IMR-90 (cell line): ENCODE measurements around the gene PAK5. TPM values are rescaled to one million over a fixed set of nuclear protein-coding genes. Genes with fewer than 3 reads are reported as not detected.

Source experiments
- ATAC-seq: fragments of 200-7000 bp; cut with Tn5 transposase; 2 replicates; pipeline ENCODE4 v1.9.1; 2020; ENCODE audit warnings: low read depth, mild to moderate bottlenecking, moderate library complexity
- BruUV-seq: library from RNA; stranded (reverse); fragments of 400-500 nt; replicated peaks from 2 replicates; lab custom pipeline; 2021; lab: Mats Ljungman, UMichigan
- CTCF ChIA-PET: fragments of 300-600 bp; formaldehyde crosslinking; extraction: SDS; loops from one replicate; lab custom pipeline; 2021; ENCODE audit warnings: antibody characterized with exemption; lab: Yijun Ruan, JAX
- POLR2A ChIA-PET: fragments of 300-600 bp; sonication (Branson Sonifier 250); formaldehyde crosslinking; loops from one replicate; lab custom pipeline; 2022; ENCODE audit warnings: antibody characterized with exemption; ENCODE audit not compliant: unreplicated experiment; lab: Charles Lee
- DNase-seq: peaks from one replicate; pipeline ENCODE4 v3.0.0; 2013
- H2AFZ ChIP-seq: replicated peaks from 2 replicates; pipeline ENCODE3; 2013; ENCODE audit warnings: low read length, mild to moderate bottlenecking; ENCODE audit not compliant: poor library complexity
- H2AK5ac ChIP-seq: 2 replicates; pipeline ENCODE4 v1.6.1; 2013; ENCODE audit warnings: low read depth, low read length, inconsistent platforms
- H2AK9ac ChIP-seq: replicated peaks from 2 replicates; pipeline ENCODE3; 2013; ENCODE audit warnings: mild to moderate bottlenecking, low read depth, low read length, moderate library complexity; ENCODE audit not compliant: poor library complexity
- H2BK120ac ChIP-seq: 2 replicates; pipeline ENCODE4 v1.6.1; 2013; ENCODE audit warnings: low read depth, low read length, inconsistent platforms
- H2BK15ac ChIP-seq: 3 replicates; pipeline ENCODE4 v1.6.1; 2013; ENCODE audit warnings: low read depth, low read length, inconsistent platforms
- H2BK20ac ChIP-seq: 2 replicates; pipeline ENCODE4 v1.6.1; 2013; ENCODE audit warnings: low read depth, mild to moderate bottlenecking, inconsistent platforms, low read length, moderate library complexity
- H2BK5ac ChIP-seq: 2 replicates; pipeline ENCODE4 v1.6.1; 2013; ENCODE audit warnings: mild to moderate bottlenecking, low read depth, low read length, inconsistent platforms; ENCODE audit not compliant: poor library complexity, severe bottlenecking
- H3K14ac ChIP-seq: replicated peaks from 2 replicates; pipeline ENCODE4 v1.6.1; 2013; ENCODE audit warnings: low read depth, low read length, inconsistent platforms
- H3K18ac ChIP-seq: 2 replicates; pipeline ENCODE4 v1.6.1; 2013; ENCODE audit warnings: low read depth, low read length, control low read depth
- H3K23ac ChIP-seq: 2 replicates; pipeline ENCODE4 v1.6.1; 2013; ENCODE audit warnings: low read depth, low read length, inconsistent platforms
- H3K27ac ChIP-seq: 2 replicates; pipeline ENCODE4 v1.5.1; 2013; ENCODE audit warnings: mild to moderate bottlenecking, control low read depth, low read length; ENCODE audit not compliant: insufficient read depth
- H3K27me3 ChIP-seq: 2 replicates; pipeline ENCODE4 v1.6.1; 2013; ENCODE audit warnings: low read length; ENCODE audit not compliant: control insufficient read depth, insufficient read depth
- H3K36me3 ChIP-seq: 2 replicates; pipeline ENCODE4 v1.6.1; 2013; ENCODE audit warnings: low read length, mixed read lengths; ENCODE audit not compliant: control insufficient read depth, insufficient read depth
- H3K4ac ChIP-seq: 2 replicates; pipeline ENCODE4 v1.6.1; 2013; ENCODE audit warnings: low read depth, low read length, inconsistent platforms
- H3K4me1 ChIP-seq: 2 replicates; pipeline ENCODE4 v1.6.1; 2013; ENCODE audit warnings: low read length, mixed read lengths; ENCODE audit not compliant: control insufficient read depth, insufficient read depth
- H3K4me2 ChIP-seq: 2 replicates; pipeline ENCODE4 v1.6.1; 2013; ENCODE audit warnings: low read depth, mild to moderate bottlenecking, control low read depth, low read length, moderate library complexity
- H3K4me3 ChIP-seq: 2 replicates; pipeline ENCODE4 v1.5.1; 2013; ENCODE audit warnings: low read depth, mild to moderate bottlenecking, control low read depth, low read length, moderate library complexity; ENCODE audit not compliant: insufficient read depth
- H3K56ac ChIP-seq: 2 replicates; pipeline ENCODE4 v1.6.1; 2013; ENCODE audit warnings: low read length, inconsistent platforms; ENCODE audit not compliant: insufficient read depth; ENCODE audit errors: extremely low read depth
- H3K79me1 ChIP-seq, 2 experiments: 2 replicates each; pipeline ENCODE4 v1.6.1; 2013; ENCODE audit warnings: low read length in 2 of 2, inconsistent platforms in 1 of 2, low read depth in 1 of 2
- H3K9ac ChIP-seq: 2 replicates; pipeline ENCODE4 v1.6.1; 2013; ENCODE audit warnings: low read depth, low read length, control low read depth
- H3K9me1 ChIP-seq: 2 replicates; pipeline ENCODE4 v1.6.1; 2013; ENCODE audit warnings: low read length, inconsistent platforms; ENCODE audit not compliant: insufficient read depth
- H3K9me3 ChIP-seq: 2 replicates; pipeline ENCODE4 v1.6.1; 2013; ENCODE audit warnings: low read length; ENCODE audit not compliant: control insufficient read depth, insufficient read depth
- H4K20me1 ChIP-seq: 2 replicates; pipeline ENCODE4 v1.6.1; 2013; ENCODE audit warnings: low read length, inconsistent platforms; ENCODE audit not compliant: insufficient read depth
- H4K5ac ChIP-seq: 2 replicates; pipeline ENCODE4 v1.6.1; 2013; ENCODE audit warnings: mild to moderate bottlenecking, low read depth, low read length, control low read depth
- H4K8ac ChIP-seq, 2 experiments: 2 replicates each; pipeline ENCODE4 v1.6.1; 2013; ENCODE audit warnings: low read depth in 2 of 2, low read length in 2 of 2, control low read depth in 1 of 2, inconsistent platforms in 1 of 2
- H4K91ac ChIP-seq: 2 replicates; pipeline ENCODE4 v1.6.1; 2013; ENCODE audit warnings: low read depth, low read length, inconsistent platforms; ENCODE audit not compliant: insufficient read depth
- BHLHE40 ChIP-seq: fragments of 150-350 bp; IDR thresholded peaks from 2 replicates; pipeline ENCODE4 v1.6.1; 2016; ENCODE audit warnings: mild to moderate bottlenecking, low read depth, low read length
- MAFK ChIP-seq: IDR thresholded peaks from 2 replicates; pipeline ENCODE4 v1.6.1; 2012; ENCODE audit warnings: low read depth, low read length, improper control_type of control experiment
- POLR2A ChIP-seq: IDR thresholded peaks from 2 replicates; pipeline ENCODE4 v1.6.1; 2012; ENCODE audit warnings: mild to moderate bottlenecking, low read depth, low read length
- RAD21 ChIP-seq: IDR thresholded peaks from 2 replicates; pipeline ENCODE4 v1.6.1; 2012; ENCODE audit warnings: low read length, improper control_type of control experiment
- SMC3 ChIP-seq: fragments of 150-350 bp; IDR thresholded peaks from 2 replicates; pipeline ENCODE4 v1.6.1; 2016; ENCODE audit warnings: low read depth, mild to moderate bottlenecking, antibody characterized with exemption, low read length, moderate library complexity
- USF2 ChIP-seq: fragments of 150-350 bp; IDR thresholded peaks from 2 replicates; pipeline ENCODE4 v1.6.1; 2017; ENCODE audit warnings: mild to moderate bottlenecking, antibody characterized with exemption, low read length, low read depth
- WGBS, 2 experiments: methylation state at CpG; one replicate each; pipeline versions ENCODE4 v1.1.5 to v1.1.7; 2013; ENCODE audit warnings: missing lambda C conversion rate in 2 of 2; ENCODE audit not compliant: insufficient read length in 1 of 2; ENCODE audit errors: extremely low coverage in 2 of 2; 5-methylcytosine and 5-hydroxymethylcytosine counted together
- dilution Hi-C: fragments of 300-500 bp; cut with HindIII; formaldehyde crosslinking; loops from one replicate; pipeline ENCODE4 v1.14.3; 2018; ENCODE audit warnings: low sequenced_read_pairs; ENCODE audit not compliant: unreplicated experiment
- in situ Hi-C: fragments of 300-500 bp; cut with MboI; formaldehyde crosslinking; loops from 3 replicates; pipeline ENCODE4 v1.14.3; 2019; ENCODE audit warnings: low sequenced_read_pairs, inconsistent platforms, mixed read lengths
- intact Hi-C: fragments of 100-400 bp; cut with micrococcal nuclease; formaldehyde crosslinking; loops from 2 replicates; pipeline ENCODE4 v1.10.0; 2022
- polyA plus RNA-seq, 3 experiments: library from polyadenylated mRNA; depleted of rRNA; stranded (reverse); fragments of >200 nt; gene quantifications; 2 replicates each; pipeline ENCODE4 v1.2.3, GENCODE V29; 2012; ENCODE audit warnings: low replicate concordance in 1 of 3
- total RNA-seq: library from RNA; depleted of rRNA; stranded (reverse); fragments of >200 nt; gene quantifications from 2 replicates; pipeline ENCODE4 v1.2.3, GENCODE V29; 2012

PAK5 gene
- total and polyA plus RNA-seq, 2 of the 4 experiments (the other 2 are of a cell fraction), result not detected

GRCh38 chr20:9852566-9852965 is 13.7 kb upstream of the PAK5 start:
- ATAC-seq (no peak), DNase-seq (no peak)
- no peak overlapping the region for H3K4me2 ChIP-seq
- H3K27me3 ChIP-seq, result no peaks in the 10 kb centered on the region
- dilution Hi-C loops (no loop called here), in situ Hi-C loops (no loop called here), intact Hi-C loops (no loop called here)
- no peak overlapping the region for H2BK15ac ChIP-seq
- no peak overlapping the region for H2AFZ ChIP-seq
- H2AK5ac ChIP-seq, result no peak overlapping the region
- no peaks in the 10 kb centered on the region for H3K9me3 ChIP-seq
- H3K79me1 ChIP-seq, result no peaks in the 10 kb centered on the region
- H3K56ac ChIP-seq, result no peak overlapping the region
- no peaks in the 10 kb centered on the region for H3K36me3 ChIP-seq
- H3K4me1 ChIP-seq, result no peaks in the 10 kb centered on the region
- no CpG with 5 or more reads among the region's 2 CpGs for WGBS, 2 experiments
- no peak overlapping the region for H2BK20ac ChIP-seq
- ChIA-PET CTCF (no interaction called here), POLR2A (no interaction called here)
- H2BK120ac ChIP-seq, result no peak overlapping the region
- no peak for TF ChIP-seq SMC3
- TF ChIP-seq BHLHE40, result no peak
- TF ChIP-seq RAD21, result no peak
- no peak for TF ChIP-seq POLR2A
- TF ChIP-seq MAFK, result no peak
- no peak for TF ChIP-seq USF2
- H2BK5ac ChIP-seq, result no peak overlapping the region
- H3K9me1 ChIP-seq, result no peaks in the 10 kb centered on the region
- H3K23ac ChIP-seq, result no peak overlapping the region
- H3K14ac ChIP-seq, result no peak overlapping the region
- H3K9ac ChIP-seq, result no peak overlapping the region
- H4K8ac ChIP-seq, result no peak overlapping the region
- H4K20me1 ChIP-seq, result no peaks in the 10 kb centered on the region
- H3K27ac ChIP-seq, result no peak overlapping the region
- H3K4ac ChIP-seq, result no peak overlapping the region
- no TSS peak for BruUV-seq
- no peak overlapping the region for H3K18ac ChIP-seq
- no peak overlapping the region for H4K91ac ChIP-seq
- no peak overlapping the region for H4K5ac ChIP-seq
- H3K4me3 ChIP-seq, result no peak overlapping the region
- no peak overlapping the region for H2AK9ac ChIP-seq
